Small intestine (tissue), 7 donors: Measurements from ENCODE around the gene PPP1R2C. TPM values are rescaled to one million over a fixed set of nuclear protein-coding genes. Genes with fewer than 3 reads are reported as not detected.
A peak's percentile ranks its signal among the peaks of the same experiment; 100 is the strongest.

Source experiments
- DNase-seq, 2 donors: peaks; one replicate each; pipeline versions ENCODE4 v3.0.0 to v3.0.0-alpha.2; 2013
- FAIRE-seq: peaks from 2 replicates; lab custom pipeline; 2012; peaks lifted over from hg19 to GRCh38; lab: Jason Lieb, UNC
- H3K27ac ChIP-seq, 3 donors: one replicate each; pipeline ENCODE4 v1.5.1; 2013; ENCODE audit warnings: low read length in 2 of 3, mild to moderate bottlenecking in 2 of 3, control low read depth in 1 of 3, inconsistent platforms in 1 of 3, low read depth in 1 of 3, moderate library complexity in 1 of 3
- H3K27me3 ChIP-seq, 3 donors: one replicate each; pipeline ENCODE4 v1.6.1; 2013; ENCODE audit warnings: low read length in 3 of 3, inconsistent platforms in 1 of 3; ENCODE audit not compliant: control insufficient read depth in 3 of 3, insufficient read depth in 3 of 3
- H3K36me3 ChIP-seq, 3 donors: one replicate each; pipeline ENCODE4 v1.6.1; 2013; ENCODE audit warnings: low read length in 3 of 3, inconsistent platforms in 1 of 3, low read depth in 1 of 3, mild to moderate bottlenecking in 1 of 3, moderate library complexity in 1 of 3; ENCODE audit not compliant: control insufficient read depth in 3 of 3, insufficient read depth in 2 of 3
- H3K4me1 ChIP-seq, 3 donors: one replicate each; pipeline ENCODE4 v1.6.1; 2013; ENCODE audit warnings: low read length in 2 of 3, inconsistent platforms in 1 of 3, low read depth in 1 of 3, mild to moderate bottlenecking in 1 of 3, moderate library complexity in 1 of 3; ENCODE audit not compliant: control insufficient read depth in 3 of 3, insufficient read depth in 2 of 3
- H3K4me3 ChIP-seq, 3 donors: one replicate each; pipeline ENCODE4 v1.5.1; 2013; ENCODE audit warnings: low read length in 3 of 3, control low read depth in 1 of 3, inconsistent platforms in 1 of 3, low read depth in 1 of 3, mild to moderate bottlenecking in 1 of 3, moderate library complexity in 1 of 3
- H3K9me3 ChIP-seq, 2 donors: one replicate each; pipeline ENCODE4 v1.6.1; 2013; ENCODE audit warnings: low read depth in 1 of 2, low read length in 1 of 2; ENCODE audit not compliant: control insufficient read depth in 2 of 2, insufficient read depth in 1 of 2
- WGBS, 3 donors: extraction: QIAGEN DNeasy Blood & Tissue Kit; methylation state at CpG; one replicate each; pipeline ENCODE4 v1.1.7; 2013; 5-methylcytosine and 5-hydroxymethylcytosine counted together
- polyA plus RNA-seq, 4 donors: library from polyadenylated mRNA; stranded (reverse) in 3 of 4; unstranded in 1 of 4; fragments of 200-250 nt in 3 of 4; fragments of 120-200 nt in 1 of 4; gene quantifications; one replicate each; pipeline versions ENCODE4 v1.2.1 to v1.2.3, GENCODE V29; 2013
- donor health status: healthy with polysubstance abuse.
- donor health status: control.
- donor health status: control.
- donor health status: Bipolar disorder and iron deficiency.
- donor health status: healthy.

The PPP1R2C gene
- polyA plus RNA-seq, 4 donors = not detected

DNA sequence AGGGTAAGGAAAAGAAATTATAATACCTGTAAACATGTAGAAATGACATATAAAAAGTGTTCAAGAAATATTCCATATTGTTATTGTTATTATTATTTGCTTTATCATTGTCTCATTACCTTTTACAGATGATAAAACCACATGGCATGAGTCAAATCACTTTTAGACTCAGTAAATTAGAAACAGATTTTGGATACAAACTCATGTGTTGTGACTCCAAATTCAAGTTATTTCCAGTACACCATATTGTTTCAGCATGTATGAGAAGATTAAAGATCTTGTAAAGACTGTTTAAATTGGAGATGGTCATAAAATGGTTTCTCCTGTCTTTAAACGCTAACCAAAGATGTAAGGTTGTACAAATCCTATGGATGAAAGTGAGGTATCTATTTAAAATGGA is 18.1 kb downstream of the PPP1R2C start:
- no peak overlapping the region for H3K4me3 ChIP-seq
- no peaks in the 10 kb centered on the region for H3K36me3 ChIP-seq
- H3K4me1 ChIP-seq = peaks cover 0 to 9% (median 0%) of the 10 kb centered on the region in 3 donors
- FAIRE-seq = no peak
- H3K27ac ChIP-seq = no peak overlapping the region
- peaks cover 0 to 8% of the 10 kb centered on the region in 2 donors for H3K9me3 ChIP-seq
- 72 to 89% (median 87%) methylated on average over 1 of the region's 1 CpG for WGBS, 3 donors
- DNase-seq = no peak
- no peaks in the 10 kb centered on the region for H3K27me3 ChIP-seq

- Histone ChIP-seq H3K4me3 (no peak overlapping the region), H3K36me3 (no peaks in the 10 kb centered on the region), H3K9me3 (no peaks in the 10 kb centered on the region), H3K27ac (peak overlapping the region in 1 of 3 donors; percentile 71), H3K27me3 (no peaks in the 10 kb centered on the region), H3K4me1 (peaks cover 0 to 17% (median 0%) of the 10 kb centered on the region in 3 donors)
- DNase-seq (no peak), FAIRE-seq (no peak)
- 59 to 64% (median 64%) methylated on average over 6 of the region's 6 CpGs for WGBS, 3 donors
Observed at GRCh38 chrX:42755815-42756214, 22.1 kb downstream of the PPP1R2C start.

DNA sequence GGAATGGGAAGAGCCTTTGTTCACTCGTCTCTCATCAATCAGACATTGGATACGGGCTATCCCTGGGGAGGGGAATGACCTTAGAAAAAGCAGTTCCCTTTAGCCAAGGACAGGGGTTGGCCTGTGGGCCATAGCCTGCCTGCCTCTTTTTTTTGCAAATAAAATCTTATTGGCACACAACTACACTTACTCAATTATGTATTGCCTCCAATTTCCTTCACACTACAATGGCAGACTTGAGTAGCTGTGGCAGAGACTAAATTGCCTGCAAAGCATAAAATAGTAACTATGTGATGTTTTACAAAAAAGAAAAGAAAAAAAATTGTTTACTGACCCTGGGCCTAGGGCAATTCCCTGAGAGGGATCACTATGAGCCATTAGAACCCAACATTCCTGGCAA is 23.4 kb downstream of the PPP1R2C start:
- Histone ChIP-seq H3K27ac (peak overlapping the region in 1 of 3 donors; percentile 44), H3K36me3 (no peaks in the 10 kb centered on the region), H3K27me3 (no peaks in the 10 kb centered on the region), H3K9me3 (no peaks in the 10 kb centered on the region), H3K4me3 (no peak overlapping the region), H3K4me1 (peaks cover 0 to 17% (median 0%) of the 10 kb centered on the region in 3 donors)
- no peak for FAIRE-seq
- whole genome bisulfite sequencing, 3 donors = 50 to 89% (median 54%) methylated on average over 2 of the region's 2 CpGs
- DNase-seq = no peak

- Histone ChIP-seq H3K36me3 (no peaks in the 10 kb centered on the region), H3K9me3 (no peaks in the 10 kb centered on the region), H3K27ac (peak overlapping the region in 1 of 3 donors; percentile 53), H3K27me3 (no peaks in the 10 kb centered on the region), H3K4me3 (no peak overlapping the region), H3K4me1 (peaks cover 0 to 17% (median 0%) of the 10 kb centered on the region in 3 donors)
- DNase-seq = peak; percentile 18 to 56
- FAIRE-seq = no peak
- WGBS, 3 donors = 26 to 57% (median 49%) methylated on average over 2 of the region's 2 CpGs
Observed at GRCh38 chrX:42754115-42754514, 23.8 kb downstream of the PPP1R2C start.

DNA sequence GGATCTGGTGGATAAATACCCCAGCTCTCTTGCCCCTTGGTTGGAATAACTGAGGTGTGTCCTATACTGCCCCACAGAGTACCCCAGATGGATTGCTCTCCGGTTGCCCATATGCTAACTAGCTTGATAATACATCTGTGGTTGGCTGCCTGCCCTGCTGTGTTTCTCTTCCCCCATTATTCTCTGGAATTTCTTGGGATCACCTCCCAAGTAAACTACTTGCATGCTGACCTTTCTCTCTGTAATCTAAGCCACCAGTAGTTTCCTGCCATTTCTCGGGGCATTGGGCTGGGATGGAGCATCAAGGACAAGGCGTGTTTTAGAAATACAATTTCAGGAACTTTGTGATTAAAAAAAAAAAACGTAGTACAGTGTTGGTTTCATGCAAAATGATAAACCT is 25.2 kb downstream of the PPP1R2C start:
- WGBS, 3 donors = 55 to 75% (median 57%) methylated on average over 4 of the region's 4 CpGs
- H3K4me3 ChIP-seq = no peak overlapping the region
- H3K27me3 ChIP-seq = no peaks in the 10 kb centered on the region
- no peak for FAIRE-seq
- no peak for DNase-seq
- peaks cover 0 to 17% (median 0%) of the 10 kb centered on the region in 3 donors for H3K4me1 ChIP-seq
- no peaks in the 10 kb centered on the region for H3K9me3 ChIP-seq
- no peaks in the 10 kb centered on the region for H3K36me3 ChIP-seq
- H3K27ac ChIP-seq = peak overlapping the region in 1 of 3 donors; percentile 53

GRCh38 chrX:42751573-42751972 is 26.4 kb downstream of the PPP1R2C start:
- Histone ChIP-seq H3K27me3 (no peaks in the 10 kb centered on the region), H3K27ac (no peak overlapping the region), H3K36me3 (no peaks in the 10 kb centered on the region), H3K4me3 (no peak overlapping the region), H3K9me3 (no peaks in the 10 kb centered on the region), H3K4me1 (peaks cover 0 to 13% (median 0%) of the 10 kb centered on the region in 3 donors)
- 76 to 96% (median 93%) methylated on average over 3 of the region's 3 CpGs for WGBS, 3 donors
- no peak for DNase-seq
- no peak for FAIRE-seq

- no peaks in the 10 kb centered on the region for H3K9me3 ChIP-seq
- DNase-seq (no peak), FAIRE-seq (no peak)
- 71 to 82% (median 75%) methylated on average over 5 of the region's 5 CpGs for WGBS, 3 donors
- no peaks in the 10 kb centered on the region for H3K36me3 ChIP-seq
- no peaks in the 10 kb centered on the region for H3K27me3 ChIP-seq
- no peak overlapping the region for H3K27ac ChIP-seq
- H3K4me3 ChIP-seq = no peak overlapping the region
- H3K4me1 ChIP-seq = peaks cover 0 to 1% (median 0%) of the 10 kb centered on the region in 3 donors
Observed at GRCh38 chrX:42748067-42748850, 29.7 kb downstream of the PPP1R2C start.

DNA sequence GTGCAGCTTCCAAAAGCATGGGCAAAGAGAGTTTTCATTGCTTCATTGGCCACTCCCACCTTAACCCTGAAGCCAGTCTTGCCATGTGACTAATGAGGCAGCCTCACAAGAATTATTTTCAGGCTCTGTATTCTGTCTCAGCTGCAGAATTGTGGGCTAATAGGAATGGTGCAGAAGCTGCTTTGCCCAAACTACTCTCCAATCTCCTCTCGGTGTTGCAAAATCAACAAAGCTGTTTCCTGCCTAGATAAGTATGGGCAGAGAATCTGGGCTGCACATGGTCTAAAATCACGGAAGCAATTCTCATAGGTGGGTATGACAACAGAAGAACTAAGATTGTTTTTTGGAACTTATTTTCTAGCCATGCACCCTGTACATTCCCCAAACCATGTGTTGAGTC is 31.4 kb downstream of the PPP1R2C start:
- Histone ChIP-seq H3K4me3 (no peak overlapping the region), H3K27ac (no peak overlapping the region), H3K4me1 (no peaks in the 10 kb centered on the region), H3K27me3 (no peaks in the 10 kb centered on the region), H3K36me3 (no peaks in the 10 kb centered on the region), H3K9me3 (no peaks in the 10 kb centered on the region)
- DNase-seq (peak in 1 of 2 donors; percentile 4), FAIRE-seq (no peak)
- 36 to 66% (median 55%) methylated on average over 2 of the region's 2 CpGs for WGBS, 3 donors
